Measurements from ENCODE around the gene LHX4.

LHX4 gene

DNA sequence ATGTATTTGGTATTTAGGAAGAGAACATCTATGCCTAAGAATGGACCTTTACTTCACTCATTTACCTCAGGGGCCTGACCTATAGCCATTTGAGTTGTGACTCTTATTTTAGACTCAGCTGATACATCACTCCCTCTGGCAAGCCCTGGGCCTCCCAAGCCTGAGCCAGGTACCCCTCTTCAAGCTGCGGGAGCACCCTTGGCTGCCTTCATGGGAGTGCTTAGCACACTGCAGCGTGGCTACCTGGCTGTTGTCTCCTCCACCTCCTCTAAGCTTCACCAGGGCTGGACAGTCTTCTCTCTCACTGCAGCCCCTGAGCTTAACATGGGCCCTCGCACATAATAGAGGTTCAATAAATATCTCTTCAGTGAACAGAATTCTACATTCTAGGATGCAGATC is 23.5 kb upstream of the LHX4 start:
- no peak for ATAC-seq
- TF ChIP-seq, protein P1, sequence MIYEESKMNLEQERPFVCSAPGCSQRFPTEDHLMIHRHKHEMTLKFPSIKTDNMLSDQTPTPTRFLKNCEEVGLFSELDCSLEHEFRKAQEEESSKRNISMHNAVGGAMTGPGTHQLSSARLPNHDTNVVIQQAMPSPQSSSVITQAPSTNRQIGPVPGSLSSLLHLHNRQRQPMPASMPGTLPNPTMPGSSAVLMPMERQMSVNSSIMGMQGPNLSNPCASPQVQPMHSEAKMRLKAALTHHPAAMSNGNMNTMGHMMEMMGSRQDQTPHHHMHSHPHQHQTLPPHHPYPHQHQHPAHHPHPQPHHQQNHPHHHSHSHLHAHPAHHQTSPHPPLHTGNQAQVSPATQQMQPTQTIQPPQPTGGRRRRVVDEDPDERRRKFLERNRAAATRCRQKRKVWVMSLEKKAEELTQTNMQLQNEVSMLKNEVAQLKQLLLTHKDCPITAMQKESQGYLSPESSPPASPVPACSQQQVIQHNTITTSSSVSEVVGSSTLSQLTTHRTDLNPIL (CRISPR knock-in tag; IDR thresholded peaks at IDR 0.05; ENCODE audit: low read depth), result no peak
- TF ChIP-seq ZFP30 (CRISPR knock-in tag; IDR thresholded peaks at IDR 0.05) (no peak), ZFP3 (CRISPR knock-in tag; IDR thresholded peaks at IDR 0.05) (no peak), ARNTL (CRISPR knock-in tag; IDR thresholded peaks at IDR 0.05; ENCODE audit: borderline replicate concordance, low read depth) (no peak), CSDC2 (CRISPR knock-in tag; IDR thresholded peaks at IDR 0.05) (no peak), PPARA (CRISPR knock-in tag; IDR thresholded peaks at IDR 0.05; ENCODE audit: borderline replicate concordance) (no peak), SNAI2 (CRISPR knock-in tag; IDR thresholded peaks at IDR 0.05) (no peak), RARB (CRISPR knock-in tag; IDR thresholded peaks at IDR 0.05) (no peak), TCF4 (CRISPR knock-in tag; IDR thresholded peaks at IDR 0.05; ENCODE audit: borderline replicate concordance) (no peak), ZNF565 (CRISPR knock-in tag; conservative IDR thresholded peaks at IDR 0.05; ENCODE audit: low read depth) (no peak), ZNF70 (CRISPR knock-in tag; IDR thresholded peaks at IDR 0.05) (no peak), OSR1 (CRISPR knock-in tag; IDR thresholded peaks at IDR 0.05) (no peak), ISL1 (CRISPR knock-in tag; IDR thresholded peaks at IDR 0.05) (no peak), ESRRG (CRISPR knock-in tag; IDR thresholded peaks at IDR 0.05) (no peak), ZC3H10 (CRISPR knock-in tag; IDR thresholded peaks at IDR 0.05) (no peak)
- TF ChIP-seq, protein P2, sequence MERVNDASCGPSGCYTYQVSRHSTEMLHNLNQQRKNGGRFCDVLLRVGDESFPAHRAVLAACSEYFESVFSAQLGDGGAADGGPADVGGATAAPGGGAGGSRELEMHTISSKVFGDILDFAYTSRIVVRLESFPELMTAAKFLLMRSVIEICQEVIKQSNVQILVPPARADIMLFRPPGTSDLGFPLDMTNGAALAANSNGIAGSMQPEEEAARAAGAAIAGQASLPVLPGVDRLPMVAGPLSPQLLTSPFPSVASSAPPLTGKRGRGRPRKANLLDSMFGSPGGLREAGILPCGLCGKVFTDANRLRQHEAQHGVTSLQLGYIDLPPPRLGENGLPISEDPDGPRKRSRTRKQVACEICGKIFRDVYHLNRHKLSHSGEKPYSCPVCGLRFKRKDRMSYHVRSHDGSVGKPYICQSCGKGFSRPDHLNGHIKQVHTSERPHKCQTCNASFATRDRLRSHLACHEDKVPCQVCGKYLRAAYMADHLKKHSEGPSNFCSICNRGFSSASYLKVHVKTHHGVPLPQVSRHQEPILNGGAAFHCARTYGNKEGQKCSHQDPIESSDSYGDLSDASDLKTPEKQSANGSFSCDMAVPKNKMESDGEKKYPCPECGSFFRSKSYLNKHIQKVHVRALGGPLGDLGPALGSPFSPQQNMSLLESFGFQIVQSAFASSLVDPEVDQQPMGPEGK (CRISPR knock-in tag; IDR thresholded peaks at IDR 0.05; ENCODE audit: borderline replicate concordance), result no peak
- TF ChIP-seq, protein P3, sequence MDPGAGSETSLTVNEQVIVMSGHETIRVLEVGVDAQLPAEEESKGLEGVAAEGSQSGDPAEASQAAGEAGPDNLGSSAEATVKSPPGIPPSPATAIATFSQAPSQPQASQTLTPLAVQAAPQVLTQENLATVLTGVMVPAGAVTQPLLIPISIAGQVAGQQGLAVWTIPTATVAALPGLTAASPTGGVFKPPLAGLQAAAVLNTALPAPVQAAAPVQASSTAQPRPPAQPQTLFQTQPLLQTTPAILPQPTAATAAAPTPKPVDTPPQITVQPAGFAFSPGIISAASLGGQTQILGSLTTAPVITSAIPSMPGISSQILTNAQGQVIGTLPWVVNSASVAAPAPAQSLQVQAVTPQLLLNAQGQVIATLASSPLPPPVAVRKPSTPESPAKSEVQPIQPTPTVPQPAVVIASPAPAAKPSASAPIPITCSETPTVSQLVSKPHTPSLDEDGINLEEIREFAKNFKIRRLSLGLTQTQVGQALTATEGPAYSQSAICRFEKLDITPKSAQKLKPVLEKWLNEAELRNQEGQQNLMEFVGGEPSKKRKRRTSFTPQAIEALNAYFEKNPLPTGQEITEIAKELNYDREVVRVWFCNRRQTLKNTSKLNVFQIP (CRISPR knock-in tag; IDR thresholded peaks at IDR 0.05; ENCODE audit: borderline replicate concordance, low read depth), result no peak
- TF ChIP-seq, protein P4, sequence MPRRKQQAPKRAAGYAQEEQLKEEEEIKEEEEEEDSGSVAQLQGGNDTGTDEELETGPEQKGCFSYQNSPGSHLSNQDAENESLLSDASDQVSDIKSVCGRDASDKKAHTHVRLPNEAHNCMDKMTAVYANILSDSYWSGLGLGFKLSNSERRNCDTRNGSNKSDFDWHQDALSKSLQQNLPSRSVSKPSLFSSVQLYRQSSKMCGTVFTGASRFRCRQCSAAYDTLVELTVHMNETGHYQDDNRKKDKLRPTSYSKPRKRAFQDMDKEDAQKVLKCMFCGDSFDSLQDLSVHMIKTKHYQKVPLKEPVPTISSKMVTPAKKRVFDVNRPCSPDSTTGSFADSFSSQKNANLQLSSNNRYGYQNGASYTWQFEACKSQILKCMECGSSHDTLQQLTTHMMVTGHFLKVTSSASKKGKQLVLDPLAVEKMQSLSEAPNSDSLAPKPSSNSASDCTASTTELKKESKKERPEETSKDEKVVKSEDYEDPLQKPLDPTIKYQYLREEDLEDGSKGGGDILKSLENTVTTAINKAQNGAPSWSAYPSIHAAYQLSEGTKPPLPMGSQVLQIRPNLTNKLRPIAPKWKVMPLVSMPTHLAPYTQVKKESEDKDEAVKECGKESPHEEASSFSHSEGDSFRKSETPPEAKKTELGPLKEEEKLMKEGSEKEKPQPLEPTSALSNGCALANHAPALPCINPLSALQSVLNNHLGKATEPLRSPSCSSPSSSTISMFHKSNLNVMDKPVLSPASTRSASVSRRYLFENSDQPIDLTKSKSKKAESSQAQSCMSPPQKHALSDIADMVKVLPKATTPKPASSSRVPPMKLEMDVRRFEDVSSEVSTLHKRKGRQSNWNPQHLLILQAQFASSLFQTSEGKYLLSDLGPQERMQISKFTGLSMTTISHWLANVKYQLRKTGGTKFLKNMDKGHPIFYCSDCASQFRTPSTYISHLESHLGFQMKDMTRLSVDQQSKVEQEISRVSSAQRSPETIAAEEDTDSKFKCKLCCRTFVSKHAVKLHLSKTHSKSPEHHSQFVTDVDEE (CRISPR knock-in tag; IDR thresholded peaks at IDR 0.05), result no peak

DNA sequence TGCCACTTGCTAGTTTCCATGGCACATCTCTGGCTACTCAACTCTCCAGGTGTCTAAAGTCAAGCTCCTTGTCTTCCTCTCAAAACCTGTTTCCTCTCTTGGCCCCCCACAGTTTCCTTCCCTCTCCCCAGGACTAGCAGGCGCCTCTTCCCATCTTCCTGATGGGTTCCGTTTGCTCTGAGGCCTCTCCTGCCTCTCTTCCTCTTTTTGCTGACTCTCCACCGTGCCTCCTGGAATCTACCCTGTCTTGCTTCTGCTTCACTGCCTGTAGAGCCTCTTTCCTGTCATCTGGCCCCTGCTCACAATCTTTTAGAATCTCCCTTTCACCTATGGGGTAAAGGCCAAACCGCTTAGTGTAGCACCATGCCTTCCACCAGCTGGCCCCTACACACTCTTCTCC is 21.8 kb upstream of the LHX4 start:
- no peak for ATAC-seq
- TF ChIP-seq ISL1 (CRISPR knock-in tag; IDR thresholded peaks at IDR 0.05), result no peak
- no peak for TF ChIP-seq ZNF565 (CRISPR knock-in tag; conservative IDR thresholded peaks at IDR 0.05; ENCODE audit: low read depth)
- TF ChIP-seq, protein P1 (CRISPR knock-in tag; IDR thresholded peaks at IDR 0.05; ENCODE audit: low read depth), result no peak
- TF ChIP-seq ZNF8 (CRISPR knock-in tag; IDR thresholded peaks at IDR 0.05), result no peak

DNA sequence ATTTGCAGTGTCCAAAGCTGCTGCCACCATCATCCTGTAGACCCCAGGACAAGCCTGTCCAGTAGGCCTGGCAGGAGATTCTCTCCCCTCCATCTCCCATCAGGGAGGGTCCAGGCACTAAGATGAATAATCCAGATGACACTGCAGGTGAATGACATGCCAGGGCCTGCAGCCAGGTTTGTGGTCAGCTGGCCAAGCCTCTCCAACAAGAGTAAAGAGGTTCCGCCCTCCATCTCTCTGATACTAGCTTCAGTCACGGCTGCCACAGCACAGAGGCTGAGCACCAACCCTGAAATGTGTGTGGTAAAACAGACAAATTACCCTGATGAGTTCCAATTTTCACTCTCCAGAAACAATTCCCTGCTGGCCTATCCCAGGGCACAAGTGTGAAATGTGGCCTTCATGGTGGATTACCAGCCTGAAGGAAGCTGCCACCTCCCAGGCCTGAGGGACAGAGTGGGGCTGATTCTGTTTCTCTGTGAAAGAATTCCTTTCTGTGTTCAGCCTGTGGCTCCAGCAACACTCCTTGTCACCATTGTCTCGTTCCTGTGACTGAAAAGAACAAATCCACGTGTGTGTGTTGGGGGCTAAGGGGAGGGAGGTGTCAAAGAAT is 19.9 kb upstream of the LHX4 start:
- TF ChIP-seq, protein P4 (CRISPR knock-in tag; IDR thresholded peaks at IDR 0.05), result no peak
- TF ChIP-seq ISL1 (CRISPR knock-in tag; IDR thresholded peaks at IDR 0.05), result no peak
- no peak for ATAC-seq
